LoVo (cell line): Measurements from ENCODE around the gene MAPK4.
A peak's percentile ranks its signal among the peaks of the same experiment; 100 is the strongest.

Experiments used
- DNase-seq: peaks from one replicate; pipeline ENCODE4 v3.0.0-alpha.2; 2016; ENCODE audit warnings: low spot score

The MAPK4 gene

GRCh38 chr18:50719471-50720324, 159.8 kb downstream of the MAPK4 start:
- no peak for DNase-seq

GRCh38 chr18:50720325-50720674, 160.4 kb downstream of the MAPK4 start:
- no peak for DNase-seq

DNA sequence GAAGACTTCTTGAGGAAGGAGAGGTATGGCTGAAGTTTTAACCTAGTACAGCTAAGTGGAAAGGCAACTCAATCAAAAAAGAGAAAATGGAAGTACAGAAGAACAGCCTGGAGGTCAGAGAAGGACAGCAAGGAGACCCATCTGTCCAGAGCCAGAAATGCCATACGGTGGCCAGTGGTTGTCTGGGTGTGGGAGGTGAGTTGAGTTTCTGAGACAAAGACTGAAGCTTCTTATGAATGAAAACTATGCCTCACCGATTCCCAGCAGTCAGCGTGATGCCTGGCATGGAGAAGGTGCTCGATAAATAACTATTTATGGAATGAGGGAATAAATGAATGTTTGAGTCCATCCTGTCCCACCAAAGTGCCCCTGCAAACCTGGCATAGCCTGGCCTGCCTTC, 161.1 kb downstream of the MAPK4 start:
- DNase-seq = no peak

GRCh38 chr18:50721451-50722120, 161.7 kb downstream of the MAPK4 start:
- no peak for DNase-seq

- no peak for DNase-seq
Measured at GRCh38 chr18:50722311-50722710, 162.4 kb downstream of the MAPK4 start.

- DNase-seq = no peak
Measured at GRCh38 chr18:50724751-50725151, 164.9 kb downstream of the MAPK4 start.

DNA sequence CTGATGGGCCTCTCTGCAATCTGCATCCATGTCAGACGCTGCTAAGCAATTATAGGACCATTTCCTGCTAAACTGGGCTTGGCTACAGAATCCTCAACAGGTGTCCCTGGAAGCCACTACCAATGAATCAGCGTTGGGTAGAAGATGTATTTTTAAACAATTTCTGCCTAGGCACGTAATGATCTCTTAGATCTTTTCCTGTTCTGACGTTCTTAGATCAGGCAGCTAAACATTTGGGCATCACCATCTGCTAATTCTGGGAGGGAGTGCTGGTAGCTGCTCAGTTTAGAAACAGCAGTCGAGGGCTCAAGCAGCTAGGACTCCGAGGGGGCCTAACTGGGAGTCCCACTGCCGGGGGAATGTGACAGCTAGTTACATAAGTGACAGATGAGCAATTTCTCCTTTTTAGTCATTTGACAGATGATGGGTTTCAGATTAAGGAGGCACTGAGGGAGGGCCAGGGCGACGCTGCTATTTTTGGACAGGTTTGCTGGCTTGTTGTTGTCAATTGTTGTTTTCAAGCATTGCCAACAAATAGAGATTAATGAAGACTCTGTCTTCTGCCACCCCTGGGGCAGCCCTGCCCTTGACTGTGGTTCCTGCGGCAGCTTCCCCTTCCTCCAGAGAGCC, 167.2 kb downstream of the MAPK4 start:
- no peak for DNase-seq

- DNase-seq = no peak
Measured at GRCh38 chr18:50727721-50728471, 168.0 kb downstream of the MAPK4 start.

DNA sequence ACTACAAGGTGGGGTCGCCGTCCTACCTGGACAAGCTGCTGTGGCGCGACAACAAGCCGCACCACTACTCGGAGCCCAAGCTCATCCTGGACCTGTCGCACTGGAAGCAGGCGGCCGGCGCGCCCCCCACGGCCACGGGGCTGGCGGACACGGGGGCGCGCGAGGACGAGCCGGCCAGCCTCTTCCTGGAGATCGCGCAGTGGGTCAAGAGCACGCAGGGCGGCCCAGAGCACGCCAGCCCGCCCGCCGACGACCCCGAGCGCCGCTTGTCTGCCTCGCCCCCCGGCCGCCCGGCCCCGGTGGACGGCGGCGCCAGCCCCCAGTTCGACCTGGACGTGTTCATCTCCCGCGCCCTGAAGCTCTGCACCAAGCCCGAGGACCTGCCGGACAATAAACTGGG, 169.5 kb downstream of the MAPK4 start:
- DNase-seq = no peak

DNA sequence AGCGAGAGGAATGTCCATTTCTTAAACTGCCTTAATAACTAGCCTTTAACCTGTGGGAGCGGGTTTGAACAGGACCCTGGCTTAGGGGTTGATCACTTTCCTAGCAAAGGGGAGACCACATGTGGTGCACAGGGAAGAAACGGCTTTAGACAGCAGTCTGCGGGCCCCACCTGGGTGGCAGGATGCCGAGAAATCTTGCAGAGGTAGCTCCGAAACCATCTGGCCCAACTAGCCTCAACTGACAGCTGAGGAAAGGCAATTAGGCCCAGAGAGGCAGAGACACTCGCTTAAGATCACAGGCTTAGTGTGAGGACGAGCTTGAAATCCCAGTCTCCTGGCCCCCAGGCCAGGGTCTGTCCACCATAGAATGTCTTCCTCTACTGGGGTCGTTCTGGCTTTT, 170.1 kb downstream of the MAPK4 start:
- DNase-seq = no peak

DNA sequence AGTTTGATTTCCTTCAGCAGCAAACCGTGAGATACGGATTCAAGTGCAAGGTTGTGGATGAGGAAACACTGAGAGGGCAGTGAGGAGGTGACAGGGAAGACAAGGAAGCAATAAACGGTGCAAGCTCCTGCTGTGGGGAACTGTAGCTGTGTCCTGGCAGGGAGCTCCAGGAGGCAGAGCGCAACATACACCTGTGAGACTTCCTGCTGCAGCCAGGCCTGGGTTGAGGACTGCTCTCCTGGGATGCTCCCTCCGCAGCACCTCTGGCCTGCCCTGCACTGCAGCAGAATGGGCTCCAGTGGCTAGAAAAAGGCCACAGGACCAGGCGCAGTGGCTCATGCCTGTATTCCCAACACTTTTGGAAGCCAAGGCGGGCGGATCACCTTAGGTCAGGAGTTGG, 174.5 kb downstream of the MAPK4 start:
- DNase-seq = no peak

DNA sequence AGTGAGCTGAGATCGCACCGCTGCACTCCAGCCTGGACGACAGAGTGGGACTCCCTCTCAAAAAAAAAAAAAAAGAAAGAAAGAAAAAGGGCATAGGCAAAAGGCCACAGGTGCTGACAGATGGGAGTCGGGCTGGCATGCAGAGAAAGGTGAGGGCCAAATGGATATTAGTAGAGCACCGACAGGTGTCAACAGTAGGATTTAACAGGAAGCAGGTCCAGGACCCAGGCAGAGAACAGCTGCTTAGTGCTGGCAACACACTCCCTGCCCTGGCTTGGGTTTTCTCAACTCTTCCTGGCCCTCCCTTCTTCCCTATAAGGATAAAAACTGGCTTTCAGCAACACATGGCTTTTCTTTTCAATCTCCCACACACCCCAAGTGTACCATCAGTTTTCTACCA, 175.0 kb downstream of the MAPK4 start:
- DNase-seq = no peak

- DNase-seq = no peak
Measured at GRCh38 chr18:50737127-50737526, 177.2 kb downstream of the MAPK4 start.

DNA sequence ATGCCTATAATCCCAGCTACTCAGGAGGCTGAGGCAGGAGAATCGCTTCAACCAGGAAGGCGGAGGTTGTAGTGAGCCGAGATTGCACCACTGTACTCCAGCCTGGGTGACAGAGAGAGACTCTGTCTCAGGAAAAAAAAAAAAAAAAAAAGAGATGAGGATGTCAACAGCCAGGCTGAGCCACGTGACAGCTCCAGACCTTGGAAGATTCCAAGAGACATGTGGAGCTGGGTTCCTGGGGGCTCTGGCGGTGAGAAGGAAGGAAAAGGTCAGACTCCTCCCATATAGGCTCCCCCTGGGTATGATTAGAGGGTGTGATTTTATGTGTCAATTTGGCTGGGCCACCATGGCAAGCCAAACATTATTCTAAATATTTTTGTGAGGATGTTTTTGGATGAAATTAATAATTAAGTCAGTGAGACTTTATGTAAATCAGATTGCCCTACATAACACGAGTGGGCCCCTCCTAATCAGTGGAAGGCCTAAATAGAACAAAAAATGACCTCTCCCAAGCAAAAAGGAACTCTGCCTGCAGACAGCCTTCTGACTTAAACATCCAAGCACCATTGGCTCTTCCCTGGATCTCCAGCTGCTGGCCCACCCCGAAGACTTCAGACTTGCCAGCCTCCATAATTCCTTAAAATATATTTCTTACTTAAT, 178.3 kb downstream of the MAPK4 start:
- no peak for DNase-seq

- DNase-seq = no peak
Measured at GRCh38 chr18:50742952-50743351, 183.1 kb downstream of the MAPK4 start.

- no peak for DNase-seq
Measured at GRCh38 chr18:50744253-50744652, 184.4 kb downstream of the MAPK4 start.

DNA sequence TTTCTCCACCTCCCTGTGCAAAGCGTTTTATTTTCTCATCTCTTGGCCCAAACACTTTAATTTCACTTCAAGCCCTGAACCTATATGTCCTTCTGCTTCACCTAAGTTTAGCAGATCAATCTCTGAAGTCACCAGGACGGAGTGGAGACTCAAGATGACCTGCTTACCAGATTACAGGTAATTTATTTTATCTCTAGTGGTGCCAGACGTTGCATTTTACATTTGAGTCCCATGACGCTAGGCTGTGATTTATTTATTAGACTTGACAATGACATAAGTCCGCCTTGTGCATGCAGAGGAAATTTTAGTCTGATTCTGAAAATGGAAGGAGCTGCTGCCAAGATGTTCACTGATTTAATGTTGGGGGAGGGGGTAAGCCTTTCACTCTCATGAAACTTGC, 186.1 kb downstream of the MAPK4 start:
- no peak for DNase-seq

GRCh38 chr18:50747849-50748242, 188.0 kb downstream of the MAPK4 start:
- DNase-seq = no peak

- peak; percentile 58 for DNase-seq
Measured at GRCh38 chr18:50748243-50749229, 188.6 kb downstream of the MAPK4 start.

DNA sequence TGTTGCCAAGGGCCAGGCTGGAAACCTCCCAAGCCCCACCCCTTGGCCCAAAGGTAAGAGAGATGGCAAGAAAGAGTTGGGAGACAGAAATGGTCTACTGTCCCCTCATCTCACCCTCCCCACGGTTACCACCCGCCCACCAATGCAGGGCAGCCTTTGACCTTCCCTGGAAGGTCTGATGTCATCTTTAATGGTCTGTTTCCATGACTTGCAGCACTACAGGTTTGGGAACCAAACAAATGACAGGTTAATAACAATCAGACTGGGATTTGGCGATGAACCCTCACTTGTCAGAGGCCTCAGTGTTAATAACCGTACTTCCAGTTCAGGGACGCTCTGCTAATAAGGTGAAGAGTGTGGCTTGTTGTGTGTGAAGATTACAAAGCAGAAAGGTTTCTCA, 189.5 kb downstream of the MAPK4 start:
- no peak for DNase-seq

GRCh38 chr18:50749945-50750344, 190.1 kb downstream of the MAPK4 start:
- DNase-seq = no peak
